ENCODE measurements around the gene MAFG. TPM values are rescaled to one million over a fixed set of nuclear protein-coding genes. Genes with fewer than 3 reads are reported as not detected.

MAFG gene
- polyA plus RNA-seq, 4 donors: 7.6 to 17.1 (median 12.8) TPM

GRCh38 chr17:81884520-81884919 lies 43.0 kb downstream of the MAFG start:
- no peaks in the 10 kb centered on the region for H3K27me3 ChIP-seq (ENCODE audit: control insufficient read depth in 3 of 3, insufficient read depth in 3 of 3, low read length in 3 of 3)
- FAIRE-seq: no peak

GRCh38 chr17:81879121-81879520 lies 48.4 kb downstream of the MAFG start:
- Histone ChIP-seq H3K4me3 (ENCODE audit: low read depth in 1 of 3, low read length in 3 of 3) (no peak overlapping the region), H3K27ac (ENCODE audit: low read depth in 1 of 3, low read length in 2 of 3) (no peak overlapping the region), H3K36me3 (ENCODE audit: control insufficient read depth in 3 of 3, insufficient read depth in 2 of 3, low read depth in 1 of 3, low read length in 3 of 3) (peaks cover 0 to 47% (median 2%) of the 10 kb centered on the region in 3 donors), H3K9me3 (ENCODE audit: control insufficient read depth in 2 of 2, insufficient read depth in 1 of 2, low read depth in 1 of 2, low read length in 1 of 2) (no peaks in the 10 kb centered on the region), H3K4me1 (ENCODE audit: control insufficient read depth in 3 of 3, insufficient read depth in 2 of 3, low read depth in 1 of 3, low read length in 2 of 3) (no peaks in the 10 kb centered on the region), H3K27me3 (ENCODE audit: control insufficient read depth in 3 of 3, insufficient read depth in 3 of 3, low read length in 3 of 3) (no peaks in the 10 kb centered on the region)
- WGBS, 3 donors: 87 to 96% (median 91%) methylated on average over 5 of the region's 5 CpGs
- FAIRE-seq: no peak
- DNase-seq: no peak

More at GRCh38 chr17:81884520-81884919, 43.0 kb downstream of the MAFG start:
- Histone ChIP-seq H3K36me3 (ENCODE audit: control insufficient read depth in 3 of 3, insufficient read depth in 2 of 3, low read depth in 1 of 3, low read length in 3 of 3) (peaks cover 13 to 87% (median 18%) of the 10 kb centered on the region in 3 donors), H3K27ac (ENCODE audit: low read depth in 1 of 3, low read length in 2 of 3) (no peak overlapping the region), H3K4me3 (ENCODE audit: low read depth in 1 of 3, low read length in 3 of 3) (no peak overlapping the region), H3K9me3 (ENCODE audit: control insufficient read depth in 2 of 2, insufficient read depth in 1 of 2, low read depth in 1 of 2, low read length in 1 of 2) (no peaks in the 10 kb centered on the region), H3K4me1 (ENCODE audit: control insufficient read depth in 3 of 3, insufficient read depth in 2 of 3, low read depth in 1 of 3, low read length in 2 of 3) (peaks cover 0 to under 1% (median 0%) of the 10 kb centered on the region in 3 donors)
- 76 to 89% (median 85%) methylated on average over 11 of the region's 11 CpGs for WGBS, 3 donors
- DNase-seq: no peak

- no peak overlapping the region for H3K4me3 ChIP-seq (ENCODE audit: low read depth in 1 of 3, low read length in 3 of 3)
- WGBS, 3 donors: 90 to 97% (median 91%) methylated on average over 3 of the region's 3 CpGs
- no peaks in the 10 kb centered on the region for H3K9me3 ChIP-seq (ENCODE audit: control insufficient read depth in 2 of 2, insufficient read depth in 1 of 2, low read depth in 1 of 2, low read length in 1 of 2)
- no peak for FAIRE-seq
- DNase-seq: no peak
- peaks cover 0 to 41% (median 2%) of the 10 kb centered on the region in 3 donors for H3K36me3 ChIP-seq (ENCODE audit: control insufficient read depth in 3 of 3, insufficient read depth in 2 of 3, low read depth in 1 of 3, low read length in 3 of 3)
- H3K27me3 ChIP-seq (ENCODE audit: control insufficient read depth in 3 of 3, insufficient read depth in 3 of 3, low read length in 3 of 3): no peaks in the 10 kb centered on the region
- no peaks in the 10 kb centered on the region for H3K4me1 ChIP-seq (ENCODE audit: control insufficient read depth in 3 of 3, insufficient read depth in 2 of 3, low read depth in 1 of 3, low read length in 2 of 3)
- H3K27ac ChIP-seq (ENCODE audit: low read depth in 1 of 3, low read length in 2 of 3): no peak overlapping the region
Measured at GRCh38 chr17:81878294-81878693, 49.2 kb downstream of the MAFG start.

- FAIRE-seq (no peak), DNase-seq (no peak)
- Histone ChIP-seq H3K9me3 (ENCODE audit: control insufficient read depth in 2 of 2, insufficient read depth in 1 of 2, low read depth in 1 of 2, low read length in 1 of 2) (no peaks in the 10 kb centered on the region), H3K27me3 (ENCODE audit: control insufficient read depth in 3 of 3, insufficient read depth in 3 of 3, low read length in 3 of 3) (no peaks in the 10 kb centered on the region), H3K4me3 (ENCODE audit: low read depth in 1 of 3, low read length in 3 of 3) (no peak overlapping the region), H3K36me3 (ENCODE audit: control insufficient read depth in 3 of 3, insufficient read depth in 2 of 3, low read depth in 1 of 3, low read length in 3 of 3) (peaks cover 0 to 43% (median 2%) of the 10 kb centered on the region in 3 donors), H3K27ac (ENCODE audit: low read depth in 1 of 3, low read length in 2 of 3) (no peak overlapping the region), H3K4me1 (ENCODE audit: control insufficient read depth in 3 of 3, insufficient read depth in 2 of 3, low read depth in 1 of 3, low read length in 2 of 3) (no peaks in the 10 kb centered on the region)
- 97 to 98% (median 98%) methylated on average over 5 of the region's 5 CpGs for WGBS, 3 donors
Measured at GRCh38 chr17:81877569-81877968, 50.0 kb downstream of the MAFG start.

GRCh38 chr17:81871387-81872230 lies 55.9 kb downstream of the MAFG start:
- Histone ChIP-seq H3K4me1 (ENCODE audit: control insufficient read depth in 3 of 3, insufficient read depth in 2 of 3, low read depth in 1 of 3, low read length in 2 of 3) (peaks cover 0 to 40% (median 4%) of the 10 kb centered on the region in 3 donors), H3K27ac (ENCODE audit: low read depth in 1 of 3, low read length in 2 of 3) (peak overlapping the region; percentile 88 to 100 (median 99)), H3K27me3 (ENCODE audit: control insufficient read depth in 3 of 3, insufficient read depth in 3 of 3, low read length in 3 of 3) (no peaks in the 10 kb centered on the region), H3K9me3 (ENCODE audit: control insufficient read depth in 2 of 2, insufficient read depth in 1 of 2, low read depth in 1 of 2, low read length in 1 of 2) (no peaks in the 10 kb centered on the region), H3K4me3 (ENCODE audit: low read depth in 1 of 3, low read length in 3 of 3) (peak overlapping the region; percentile 78 to 98 (median 94)), H3K36me3 (ENCODE audit: control insufficient read depth in 3 of 3, insufficient read depth in 2 of 3, low read depth in 1 of 3, low read length in 3 of 3) (peaks cover 4 to 43% (median 7%) of the 10 kb centered on the region in 3 donors)
- FAIRE-seq (no peak), DNase-seq (peak; percentile 91 to 95)
- WGBS, 3 donors: 0 to 1% (median 1%) methylated on average over 72 to 86 of the region's 86 CpGs

- DNase-seq: peak in 1 of 2 donors; percentile 15
- peaks cover 4 to 49% (median 7%) of the 10 kb centered on the region in 3 donors for H3K36me3 ChIP-seq (ENCODE audit: control insufficient read depth in 3 of 3, insufficient read depth in 2 of 3, low read depth in 1 of 3, low read length in 3 of 3)
- peak within 1 kb of the TSS; percentile 92 to 100 (median 99) for H3K27ac ChIP-seq (ENCODE audit: low read depth in 1 of 3, low read length in 2 of 3)
- no peaks in the 10 kb centered on the region for H3K9me3 ChIP-seq (ENCODE audit: control insufficient read depth in 2 of 2, insufficient read depth in 1 of 2, low read depth in 1 of 2, low read length in 1 of 2)
- no peak for FAIRE-seq
- H3K27me3 ChIP-seq (ENCODE audit: control insufficient read depth in 3 of 3, insufficient read depth in 3 of 3, low read length in 3 of 3): no peaks in the 10 kb centered on the region
- WGBS, 3 donors: 0 to 1% (median 1%) methylated on average over 13 to 64 of the region's 64 CpGs
- peaks cover 0 to 46% (median 4%) of the 10 kb centered on the region in 3 donors for H3K4me1 ChIP-seq (ENCODE audit: control insufficient read depth in 3 of 3, insufficient read depth in 2 of 3, low read depth in 1 of 3, low read length in 2 of 3)
- peak within 1 kb of the TSS; percentile 78 to 98 (median 94) for H3K4me3 ChIP-seq (ENCODE audit: low read depth in 1 of 3, low read length in 3 of 3)
Measured at GRCh38 chr17:81870981-81871386, 56.6 kb downstream of the MAFG start, which contains the start of gene ARHGDIA. Gene ARHGDIA (minus strand): TSS chr17:81871337. CDS start chr17:81869930, 1,407 bp downstream.

- 1 to 3% (median 2%) methylated on average over 43 to 65 of the region's 65 CpGs for WGBS, 3 donors
- Histone ChIP-seq H3K4me3 (ENCODE audit: low read depth in 1 of 3, low read length in 3 of 3) (peak overlapping the region; percentile 78 to 98 (median 94)), H3K9me3 (ENCODE audit: control insufficient read depth in 2 of 2, insufficient read depth in 1 of 2, low read depth in 1 of 2, low read length in 1 of 2) (no peaks in the 10 kb centered on the region), H3K27me3 (ENCODE audit: control insufficient read depth in 3 of 3, insufficient read depth in 3 of 3, low read length in 3 of 3) (no peaks in the 10 kb centered on the region), H3K36me3 (ENCODE audit: control insufficient read depth in 3 of 3, insufficient read depth in 2 of 3, low read depth in 1 of 3, low read length in 3 of 3) (peaks cover 4 to 56% (median 7%) of the 10 kb centered on the region in 3 donors), H3K27ac (ENCODE audit: low read depth in 1 of 3, low read length in 2 of 3) (peak overlapping the region; percentile 92 to 100 (median 99)), H3K4me1 (ENCODE audit: control insufficient read depth in 3 of 3, insufficient read depth in 2 of 3, low read depth in 1 of 3, low read length in 2 of 3) (peaks cover 0 to 53% (median 4%) of the 10 kb centered on the region in 3 donors)
- DNase-seq (peak; percentile 59 to 79), FAIRE-seq (no peak)
Measured at GRCh38 chr17:81870131-81870980, 57.2 kb downstream of the MAFG start.

Measured in small intestine (tissue), 7 donors.